Neuronal stem cell (in vitro differentiated cells): ENCODE measurements around the gene SDHAF1.

Source experiments
- DNase-seq: peaks from one replicate; pipeline ENCODE4 v3.0.0-alpha.2; 2013; ENCODE audit warnings: low spot score
- H2AFZ ChIP-seq: one replicate; pipeline ENCODE4 v1.6.1; 2013; ENCODE audit warnings: mild to moderate bottlenecking, low read length, inconsistent platforms
- H2AK5ac ChIP-seq: 2 replicates; pipeline ENCODE4 v1.6.1; 2013; ENCODE audit warnings: low read depth, mild to moderate bottlenecking, inconsistent platforms, low read length, moderate library complexity, mixed read lengths
- H2BK120ac ChIP-seq: 2 replicates; pipeline ENCODE4 v1.6.1; 2013; ENCODE audit warnings: low read depth, mild to moderate bottlenecking, inconsistent platforms, low read length, moderate library complexity, mixed read lengths
- H2BK12ac ChIP-seq: one replicate; pipeline ENCODE4 v1.6.1; 2013; ENCODE audit warnings: low read length, inconsistent platforms
- H2BK15ac ChIP-seq: 2 replicates; pipeline ENCODE4 v1.6.1; 2013; ENCODE audit warnings: mild to moderate bottlenecking, low read length, inconsistent platforms, mixed read lengths
- H2BK5ac ChIP-seq: one replicate; pipeline ENCODE4 v1.6.1; 2013; ENCODE audit warnings: inconsistent platforms, mild to moderate bottlenecking, low read length, moderate library complexity
- H3K14ac ChIP-seq: one replicate; pipeline ENCODE4 v1.6.1; 2013; ENCODE audit warnings: low read length, inconsistent platforms
- H3K18ac ChIP-seq: 2 replicates; pipeline ENCODE4 v1.6.1; 2013; ENCODE audit warnings: low read length, inconsistent platforms
- H3K23ac ChIP-seq: 2 replicates; pipeline ENCODE4 v1.6.1; 2013; ENCODE audit warnings: low read depth, mild to moderate bottlenecking, mixed read lengths, low read length, inconsistent platforms; ENCODE audit not compliant: poor library complexity
- H3K27ac ChIP-seq: replicated peaks from 3 replicates; pipeline ENCODE4 v1.5.1; 2013; ENCODE audit warnings: low read length, inconsistent platforms
- H3K27me3 ChIP-seq, 3 experiments: 2 replicates each; pipeline ENCODE4 v1.6.1; 2013; ENCODE audit warnings: low read length in 3 of 3, mild to moderate bottlenecking in 2 of 3, inconsistent platforms in 1 of 3, low read depth in 1 of 3, mixed read lengths in 1 of 3, moderate library complexity in 1 of 3; ENCODE audit not compliant: control insufficient read depth in 3 of 3, insufficient read depth in 3 of 3
- H3K36me3 ChIP-seq, 2 donors: replicated peaks in 1 of 2; 2 replicates each; pipeline ENCODE4 v1.6.1; 2013; ENCODE audit warnings: low read length in 2 of 2; ENCODE audit not compliant: control insufficient read depth in 2 of 2, insufficient read depth in 2 of 2
- H3K4ac ChIP-seq: 2 replicates; pipeline ENCODE4 v1.6.1; 2013; ENCODE audit warnings: inconsistent platforms, mild to moderate bottlenecking, low read length, moderate library complexity
- H3K4me1 ChIP-seq, 2 donors: 1 replicate in 1 of 2; 2 replicates in 1 of 2; pipeline ENCODE4 v1.6.1; 2013; ENCODE audit warnings: low read length in 2 of 2, low read depth in 1 of 2; ENCODE audit not compliant: control insufficient read depth in 2 of 2, insufficient read depth in 1 of 2
- H3K4me2 ChIP-seq: one replicate; pipeline ENCODE4 v1.6.1; 2013; ENCODE audit warnings: mild to moderate bottlenecking, low read length, inconsistent platforms; ENCODE audit not compliant: insufficient read depth, poor library complexity, severe bottlenecking
- H3K4me3 ChIP-seq, 2 donors: 2 replicates each; pipeline ENCODE4 v1.5.1; 2013; ENCODE audit warnings: low read length in 2 of 2, mild to moderate bottlenecking in 2 of 2, inconsistent platforms in 1 of 2, moderate library complexity in 1 of 2
- H3K79me1 ChIP-seq: one replicate; pipeline ENCODE4 v1.6.1; 2013; ENCODE audit warnings: low read depth, mild to moderate bottlenecking, inconsistent platforms, low read length, moderate library complexity
- H3K9ac ChIP-seq: one replicate; pipeline ENCODE4 v1.6.1; 2013; ENCODE audit warnings: mild to moderate bottlenecking, low read depth, low read length, inconsistent platforms; ENCODE audit not compliant: poor library complexity
- H3K9me3 ChIP-seq, 2 donors: replicated peaks in 1 of 2; 2 replicates each; pipeline versions ENCODE3 to v1.6.1; 2013; ENCODE audit warnings: low read length in 2 of 2, mild to moderate bottlenecking in 2 of 2, inconsistent platforms in 1 of 2, low read depth in 1 of 2, mixed read lengths in 1 of 2, moderate library complexity in 1 of 2; ENCODE audit not compliant: control insufficient read depth in 2 of 2, insufficient read depth in 1 of 2
- H4K8ac ChIP-seq: one replicate; pipeline ENCODE4 v1.6.1; 2013; ENCODE audit warnings: low read depth, mild to moderate bottlenecking, inconsistent platforms, low read length, moderate library complexity
- H4K91ac ChIP-seq: one replicate; pipeline ENCODE4 v1.6.1; 2013; ENCODE audit warnings: low read length, low read depth, mild to moderate bottlenecking, inconsistent platforms; ENCODE audit not compliant: poor library complexity
- WGBS, 2 donors: extraction: QIAGEN DNeasy Blood & Tissue Kit; methylation state at CpG; one replicate each; pipeline ENCODE4 v1.1.7; 2013; ENCODE audit warnings: missing lambda C conversion rate in 2 of 2, mixed read lengths in 1 of 2; ENCODE audit not compliant: insufficient read length in 2 of 2, insufficient replicate concordance in 1 of 2; ENCODE audit errors: extremely low coverage in 2 of 2; 5-methylcytosine and 5-hydroxymethylcytosine counted together

SDHAF1 gene

DNA sequence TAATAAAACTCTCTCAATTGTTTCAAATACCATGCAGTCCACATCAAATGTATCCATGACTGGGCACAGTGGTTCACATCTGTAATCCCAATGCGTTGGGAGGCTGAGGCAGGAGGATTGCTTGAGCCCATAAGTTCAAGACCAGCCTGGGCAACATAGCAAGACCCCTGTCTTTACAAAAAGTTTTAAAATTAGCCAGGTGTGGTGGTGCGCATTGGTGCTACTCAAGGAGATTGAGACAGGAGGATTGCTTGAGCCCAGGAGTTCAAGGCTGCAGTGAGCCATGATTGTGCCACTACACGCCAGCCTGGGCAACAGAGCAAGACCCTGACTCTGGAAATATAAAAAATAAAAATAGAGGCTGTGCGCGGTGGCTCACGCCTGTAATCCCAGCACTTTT lies 32.7 kb downstream of the SDHAF1 start:
- no peak overlapping the region for H3K27ac ChIP-seq
- H3K9me3 ChIP-seq, result peaks cover 0 to 2% of the 10 kb centered on the region in 2 donors
- H3K4me2 ChIP-seq, result no peak overlapping the region
- no peak overlapping the region for H3K23ac ChIP-seq
- H3K79me1 ChIP-seq, result peaks cover 3% of the 10 kb centered on the region
- H3K9ac ChIP-seq, result no peak overlapping the region
- H2BK5ac ChIP-seq, result no peak overlapping the region
- H3K4me3 ChIP-seq, result no peak overlapping the region
- H4K8ac ChIP-seq, result no peak overlapping the region
- H3K4ac ChIP-seq, result no peak overlapping the region
- no peak overlapping the region for H3K14ac ChIP-seq
- no peak overlapping the region for H2BK12ac ChIP-seq
- H2BK15ac ChIP-seq, result no peak overlapping the region
- no peak overlapping the region for H2BK120ac ChIP-seq
- no peak overlapping the region for H2AK5ac ChIP-seq
- WGBS, 2 donors, result no CpG with 5 or more reads among the region's 6 CpGs
- peaks cover 0 to 4% of the 10 kb centered on the region in 2 donors for H3K4me1 ChIP-seq
- H3K18ac ChIP-seq, result no peak overlapping the region
- DNase-seq, result no peak
- no peaks in the 10 kb centered on the region for H3K27me3 ChIP-seq
- no peak overlapping the region for H2AFZ ChIP-seq
- peaks cover 40 to 50% of the 10 kb centered on the region in 2 donors for H3K36me3 ChIP-seq
- no peak overlapping the region for H4K91ac ChIP-seq

- Histone ChIP-seq H3K14ac (no peak overlapping the region), H2BK12ac (peak overlapping the region; percentile 34), H4K91ac (no peak overlapping the region), H3K79me1 (peaks cover 3% of the 10 kb centered on the region), H3K4me1 (peaks cover 4 to 7% of the 10 kb centered on the region in 2 donors), H3K36me3 (peaks cover 36 to 44% of the 10 kb centered on the region in 2 donors), H3K9ac (no peak overlapping the region), H2BK5ac (peak overlapping the region; percentile 32), H3K9me3 (peaks cover 0 to 2% of the 10 kb centered on the region in 2 donors), H3K18ac (no peak overlapping the region), H4K8ac (no peak overlapping the region), H2AK5ac (no peak overlapping the region), H3K4me2 (no peak overlapping the region), H3K27me3 (no peaks in the 10 kb centered on the region), H2BK120ac (no peak overlapping the region), H2AFZ (no peak overlapping the region), H2BK15ac (no peak overlapping the region), H3K23ac (no peak overlapping the region), H3K4ac (no peak overlapping the region), H3K4me3 (no peak overlapping the region), H3K27ac (no peak overlapping the region)
- DNase-seq, result no peak
- no CpG with 5 or more reads among the region's 10 CpGs for WGBS, 2 donors
Measured at GRCh38 chr19:36028313-36029041, 33.5 kb downstream of the SDHAF1 start.

DNA sequence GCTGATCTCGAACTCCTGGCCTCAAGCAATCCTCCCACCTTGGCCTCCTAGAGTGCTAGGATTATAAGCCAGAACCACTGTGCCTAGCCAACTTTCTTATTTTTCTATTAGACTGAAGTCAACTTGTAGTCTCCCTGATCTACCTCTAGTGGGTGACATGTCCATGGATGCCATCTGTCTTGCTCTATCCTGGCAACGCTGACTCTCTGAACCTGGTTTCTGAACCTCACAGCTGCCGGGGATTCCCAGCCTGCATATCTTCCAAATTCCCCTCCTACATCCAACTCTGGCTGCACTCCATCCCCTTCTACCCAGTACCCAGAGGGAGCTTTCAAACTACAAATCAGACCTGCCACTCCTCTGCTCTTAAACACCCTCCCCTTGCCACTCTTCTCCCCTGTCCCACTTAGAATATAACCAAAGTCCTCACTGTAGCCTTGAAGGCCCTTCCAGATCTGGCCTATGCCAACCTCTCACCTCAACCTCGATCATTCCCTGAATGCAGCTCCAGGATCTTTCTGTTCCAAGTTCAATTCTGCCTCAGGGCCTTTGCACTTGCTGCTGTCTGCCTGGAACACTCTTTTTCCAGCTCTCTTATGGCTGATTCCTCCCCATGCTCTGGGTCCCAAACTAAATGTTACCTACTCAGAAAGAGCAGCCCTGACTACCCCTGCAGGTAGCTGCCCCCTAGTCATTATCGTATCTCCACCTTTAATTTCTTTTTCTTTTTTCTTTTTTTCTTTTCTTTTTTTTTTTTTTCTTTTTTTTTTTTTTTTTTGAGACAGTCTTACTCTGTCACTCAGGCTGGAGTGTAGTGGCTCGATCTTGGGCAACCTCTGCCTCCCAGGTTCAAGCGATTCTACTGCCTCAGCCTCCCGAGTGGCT lies 35.5 kb downstream of the SDHAF1 start:
- Histone ChIP-seq H2BK5ac (no peak overlapping the region), H3K9me3 (peaks cover 0 to 2% of the 10 kb centered on the region in 2 donors), H3K27ac (no peak overlapping the region), H2BK12ac (no peak overlapping the region), H2AK5ac (no peak overlapping the region), H3K4me3 (no peak overlapping the region), H3K36me3 (peaks cover 27 to 35% of the 10 kb centered on the region in 2 donors), H3K4ac (no peak overlapping the region), H3K9ac (no peak overlapping the region), H2BK120ac (no peak overlapping the region), H2AFZ (no peak overlapping the region), H4K91ac (no peak overlapping the region), H3K23ac (no peak overlapping the region), H4K8ac (no peak overlapping the region), H3K27me3 (no peaks in the 10 kb centered on the region), H3K4me2 (no peak overlapping the region), H3K14ac (no peak overlapping the region), H2BK15ac (no peak overlapping the region), H3K79me1 (peaks cover 3% of the 10 kb centered on the region), H3K18ac (no peak overlapping the region), H3K4me1 (peaks cover 4 to 7% of the 10 kb centered on the region in 2 donors)
- no CpG with 5 or more reads among the region's 8 CpGs for WGBS, 2 donors
- DNase-seq, result no peak

DNA sequence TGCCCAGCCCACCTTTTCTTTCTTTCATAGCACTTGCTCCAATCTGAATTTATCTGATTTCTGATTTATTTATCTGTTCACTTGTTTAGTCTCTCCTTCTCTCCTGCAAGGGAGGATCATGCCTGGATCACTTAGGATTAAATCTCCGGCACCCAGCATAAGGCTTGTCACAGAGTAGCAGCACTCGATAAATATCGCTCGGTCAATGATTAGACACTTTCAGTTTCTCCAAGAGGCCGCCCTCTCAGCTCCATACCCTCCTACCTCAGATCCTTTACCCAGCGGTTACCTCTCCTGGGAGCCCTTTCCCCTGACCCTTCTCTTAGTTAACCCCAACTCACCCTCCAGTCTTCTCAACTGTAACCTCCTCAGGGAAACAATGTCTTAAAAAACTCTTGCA lies 36.3 kb downstream of the SDHAF1 start:
- Histone ChIP-seq H4K8ac (no peak overlapping the region), H3K4ac (no peak overlapping the region), H2BK15ac (no peak overlapping the region), H3K36me3 (peaks cover 21 to 30% of the 10 kb centered on the region in 2 donors), H3K23ac (no peak overlapping the region), H3K4me2 (no peak overlapping the region), H2BK12ac (no peak overlapping the region), H3K9ac (no peak overlapping the region), H3K18ac (no peak overlapping the region), H3K79me1 (peaks cover 3% of the 10 kb centered on the region), H2BK5ac (no peak overlapping the region), H3K27me3 (no peaks in the 10 kb centered on the region), H4K91ac (no peak overlapping the region), H2BK120ac (no peak overlapping the region), H3K9me3 (peaks cover 0 to 2% of the 10 kb centered on the region in 2 donors), H3K4me3 (no peak overlapping the region), H2AK5ac (no peak overlapping the region), H3K14ac (no peak overlapping the region), H2AFZ (no peak overlapping the region), H3K27ac (no peak overlapping the region), H3K4me1 (peaks cover 4 to 7% of the 10 kb centered on the region in 2 donors)
- WGBS, 2 donors, result no CpG with 5 or more reads among the region's 6 CpGs
- DNase-seq, result no peak
